WTC11 (cell line): ENCODE data around the gene EDA.

ENCODE experiments used
- AR ChIP-seq: fragments of 250-450 bp; sonication (Bioruptor Pico); IDR thresholded peaks from 2 replicates; pipeline ENCODE4 v1.9.0; 2021; ENCODE audit warnings: mild to moderate bottlenecking
- CBFB ChIP-seq: sonication (generic); formaldehyde crosslinking; IDR thresholded peaks from 2 replicates; pipeline ENCODE4 v1.8.1; 2022; ENCODE audit warnings: mild to moderate bottlenecking, low read depth, missing genetic modification reagents
- CDX4 ChIP-seq: fragments of 250-450 bp; sonication (Bioruptor Pico); IDR thresholded peaks from 2 replicates; pipeline ENCODE4 v1.9.0; 2021; ENCODE audit warnings: moderate library complexity, mild to moderate bottlenecking, inconsistent platforms, borderline replicate concordance
- CTCF ChIP-seq: fragments of 200-600 bp; IDR thresholded peaks from 2 replicates; pipeline ENCODE4 v1.8.0; 2022; ENCODE audit warnings: antibody characterized with exemption
- ELF4 ChIP-seq: sonication (generic); formaldehyde crosslinking; IDR thresholded peaks from 2 replicates; pipeline ENCODE4 v1.8.1; 2022; ENCODE audit warnings: low read depth, mild to moderate bottlenecking, moderate library complexity, missing genetic modification reagents
- EMX1 ChIP-seq: fragments of 250-450 bp; sonication (Bioruptor Pico); IDR thresholded peaks from 2 replicates; pipeline ENCODE4 v1.8.0; 2021; ENCODE audit warnings: mild to moderate bottlenecking
- HMGXB4 ChIP-seq: sonication (generic); formaldehyde crosslinking; IDR thresholded peaks from 2 replicates; pipeline ENCODE4 v1.8.1; 2023; ENCODE audit warnings: mild to moderate bottlenecking, moderate library complexity, missing genetic modification reagents
- NFE2L1 ChIP-seq: sonication (generic); formaldehyde crosslinking; IDR thresholded peaks from 2 replicates; pipeline ENCODE4 v1.8.1; 2023; ENCODE audit warnings: missing genetic modification reagents
- RORB ChIP-seq: fragments of 250-450 bp; sonication (Bioruptor Pico); IDR thresholded peaks from 2 replicates; pipeline ENCODE4 v1.9.0; 2021; ENCODE audit warnings: mild to moderate bottlenecking
- SP1 ChIP-seq: sonication (generic); formaldehyde crosslinking; conservative IDR thresholded peaks from 2 replicates; pipeline ENCODE4 v1.8.1; 2022; ENCODE audit warnings: missing genetic modification reagents
- USF2 ChIP-seq: sonication (generic); formaldehyde crosslinking; IDR thresholded peaks from 2 replicates; pipeline ENCODE4 v1.8.1; 2023; ENCODE audit warnings: mild to moderate bottlenecking, missing genetic modification reagents, moderate library complexity
- ZNF281 ChIP-seq: sonication (generic); formaldehyde crosslinking; IDR thresholded peaks from 2 replicates; pipeline ENCODE4 v1.8.0; 2023; ENCODE audit warnings: mild to moderate bottlenecking, missing genetic modification reagents
- ZNF512 ChIP-seq: sonication (generic); formaldehyde crosslinking; IDR thresholded peaks from 2 replicates; pipeline ENCODE4 v1.8.1; 2022; ENCODE audit warnings: missing genetic modification reagents, borderline replicate concordance

GRCh38 chrX:69616457-69617203, 717 bp downstream of the EDA start:
- no peak for TF ChIP-seq CTCF
- TF ChIP-seq NFE2L1 (CRISPR knock-in tag), result no peak
- no peak for TF ChIP-seq USF2
- TF ChIP-seq ELF4 (CRISPR knock-in tag), result no peak
- TF ChIP-seq EMX1, result no peak
- TF ChIP-seq CDX4 (CRISPR knock-in tag), result no peak
- TF ChIP-seq AR, result no peak
- TF ChIP-seq ZNF281, result no peak
- TF ChIP-seq CBFB, result no peak
- TF ChIP-seq RORB (CRISPR knock-in tag), result no peak
- no peak for TF ChIP-seq SP1 (CRISPR knock-in tag)
- TF ChIP-seq ZNF512 (CRISPR knock-in tag), result no peak
- TF ChIP-seq HMGXB4 (CRISPR knock-in tag), result no peak
